ENCODE results near the gene TMED5.

The TMED5 gene

DNA sequence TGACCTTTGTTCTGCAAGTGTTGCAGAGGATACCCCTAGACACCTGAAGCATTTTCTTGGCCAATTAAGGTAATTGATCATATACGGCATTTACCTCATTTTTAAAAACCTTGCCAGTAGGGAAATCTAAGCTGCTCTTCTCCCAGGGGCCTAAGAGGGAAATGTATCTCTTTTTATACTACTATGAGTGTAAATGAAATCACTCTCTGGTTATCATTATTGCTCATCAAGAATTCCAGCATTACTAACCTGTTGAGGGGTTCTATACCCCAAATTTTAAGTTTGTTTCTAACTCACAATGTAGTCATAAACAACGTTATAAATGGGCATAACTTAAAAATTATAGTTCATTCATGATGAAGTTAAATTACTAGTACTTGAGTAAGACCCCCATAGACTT lies 27.4 kb downstream of the TMED5 start:
- TF ChIP-seq, protein P1, sequence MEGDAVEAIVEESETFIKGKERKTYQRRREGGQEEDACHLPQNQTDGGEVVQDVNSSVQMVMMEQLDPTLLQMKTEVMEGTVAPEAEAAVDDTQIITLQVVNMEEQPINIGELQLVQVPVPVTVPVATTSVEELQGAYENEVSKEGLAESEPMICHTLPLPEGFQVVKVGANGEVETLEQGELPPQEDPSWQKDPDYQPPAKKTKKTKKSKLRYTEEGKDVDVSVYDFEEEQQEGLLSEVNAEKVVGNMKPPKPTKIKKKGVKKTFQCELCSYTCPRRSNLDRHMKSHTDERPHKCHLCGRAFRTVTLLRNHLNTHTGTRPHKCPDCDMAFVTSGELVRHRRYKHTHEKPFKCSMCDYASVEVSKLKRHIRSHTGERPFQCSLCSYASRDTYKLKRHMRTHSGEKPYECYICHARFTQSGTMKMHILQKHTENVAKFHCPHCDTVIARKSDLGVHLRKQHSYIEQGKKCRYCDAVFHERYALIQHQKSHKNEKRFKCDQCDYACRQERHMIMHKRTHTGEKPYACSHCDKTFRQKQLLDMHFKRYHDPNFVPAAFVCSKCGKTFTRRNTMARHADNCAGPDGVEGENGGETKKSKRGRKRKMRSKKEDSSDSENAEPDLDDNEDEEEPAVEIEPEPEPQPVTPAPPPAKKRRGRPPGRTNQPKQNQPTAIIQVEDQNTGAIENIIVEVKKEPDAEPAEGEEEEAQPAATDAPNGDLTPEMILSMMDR (IDR thresholded peaks at IDR 0.05; ENCODE audit: low read depth, low read length) = no peak
- DNase-seq (ENCODE audit: extremely low read depth, low read depth) = no peak

DNA sequence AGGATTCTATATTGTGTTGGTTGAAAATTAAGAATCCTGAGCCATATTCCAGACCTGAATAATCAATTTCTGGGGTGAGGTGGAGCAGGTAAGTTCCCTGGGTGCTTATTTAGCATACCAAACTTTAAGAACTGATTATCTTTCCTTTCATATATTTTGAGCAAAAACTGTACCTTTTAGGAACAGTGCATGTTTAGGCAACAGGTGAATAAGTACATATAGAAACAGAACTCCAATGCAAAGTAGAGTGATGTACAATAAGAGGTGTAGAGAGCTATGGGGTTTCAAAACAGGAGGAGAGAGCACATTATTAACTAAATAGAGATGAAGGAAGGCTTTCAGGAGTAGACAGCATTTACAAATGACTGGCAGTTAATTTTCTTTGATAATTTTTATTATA lies 28.7 kb downstream of the TMED5 start:
- no peak for DNase-seq (ENCODE audit: extremely low read depth, low read depth)
- TF ChIP-seq, protein P1 (IDR thresholded peaks at IDR 0.05; ENCODE audit: low read depth, low read length) = no peak

DNA sequence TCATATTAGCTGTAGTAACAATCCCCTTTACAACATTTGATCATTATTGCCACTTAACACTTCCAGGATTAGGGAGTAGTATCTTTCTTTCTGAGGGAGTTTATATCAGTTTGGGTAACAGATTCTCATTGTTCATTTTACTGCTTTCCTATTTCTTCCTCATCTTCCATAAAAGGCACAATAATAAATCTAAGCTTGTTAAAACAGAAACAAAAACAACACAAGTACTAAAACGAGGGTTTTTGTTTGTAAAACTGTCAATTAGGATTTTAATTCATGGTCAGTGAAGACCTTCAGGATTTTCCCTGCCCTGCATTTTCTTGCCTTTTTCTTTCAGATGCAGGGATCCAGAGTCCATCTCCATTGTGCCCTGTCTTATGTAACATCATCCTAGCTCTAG lies 29.5 kb downstream of the TMED5 start:
- TF ChIP-seq, protein P1 (IDR thresholded peaks at IDR 0.05; ENCODE audit: low read depth, low read length) = no peak
- DNase-seq (ENCODE audit: extremely low read depth, low read depth) = no peak

DNA sequence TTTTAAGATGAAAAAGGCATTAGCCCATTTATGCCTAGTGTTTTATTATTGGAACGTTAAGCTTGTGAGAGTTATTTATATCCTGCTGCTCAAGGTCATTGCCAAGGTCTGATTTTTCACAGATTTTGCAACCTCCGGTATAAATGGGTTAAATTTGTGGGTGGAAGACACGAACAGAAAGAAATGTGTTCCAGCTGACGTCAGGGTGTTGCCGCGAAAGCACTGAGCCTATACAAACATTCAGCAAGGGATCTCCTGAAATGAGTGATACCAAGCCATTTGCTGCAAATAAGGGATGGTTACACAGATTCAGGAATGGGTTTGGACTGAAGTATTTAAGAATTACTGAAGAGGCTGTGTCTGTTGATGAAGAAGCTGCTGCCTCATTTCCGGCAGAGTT lies 32.2 kb downstream of the TMED5 start:
- peak; percentile 0 for DNase-seq (ENCODE audit: extremely low read depth, low read depth)
- TF ChIP-seq, protein P1 (IDR thresholded peaks at IDR 0.05; ENCODE audit: low read depth, low read length) = no peak

DNA sequence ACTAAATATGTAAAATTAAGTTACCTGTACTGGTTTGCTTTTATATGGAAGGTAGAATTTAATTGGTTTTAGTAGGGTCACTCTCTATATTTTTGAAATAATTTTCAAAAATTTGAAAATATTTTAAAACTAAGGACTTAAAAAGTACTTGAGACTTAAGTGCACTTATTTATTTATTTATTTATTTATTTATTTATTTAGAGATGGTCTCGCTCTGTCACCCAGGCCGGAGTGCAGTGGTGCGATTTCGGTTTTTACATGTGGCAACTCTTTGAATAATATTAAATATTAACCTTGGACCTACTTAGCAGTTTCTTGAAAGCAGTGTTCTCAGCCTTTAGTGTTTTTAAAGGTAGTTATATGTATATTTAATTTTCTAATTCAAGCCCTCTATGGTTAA lies 36.4 kb downstream of the TMED5 start:
- no peak for DNase-seq (ENCODE audit: extremely low read depth, low read depth)
- TF ChIP-seq, protein P1 (IDR thresholded peaks at IDR 0.05; ENCODE audit: low read depth, low read length) = no peak

DNA sequence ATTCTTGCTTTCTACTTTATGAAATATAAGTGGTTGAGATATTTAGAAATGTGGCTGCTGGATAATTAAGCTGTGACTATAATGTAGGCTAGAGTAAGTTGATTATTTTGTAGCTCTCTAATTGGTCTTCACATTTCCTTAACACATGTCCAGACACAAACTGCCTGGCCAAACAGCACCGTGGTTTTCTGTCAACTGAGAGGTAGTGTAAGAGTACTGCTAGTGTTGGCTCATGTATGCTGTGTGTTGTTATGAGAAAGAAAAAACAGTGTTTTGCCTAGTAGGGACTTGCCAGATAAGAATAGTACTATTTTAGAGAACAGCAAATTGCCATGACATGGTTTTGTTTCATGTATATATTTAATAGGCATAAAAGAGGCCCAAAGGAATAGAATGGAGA lies 37.1 kb downstream of the TMED5 start:
- DNase-seq (ENCODE audit: extremely low read depth, low read depth) = no peak
- TF ChIP-seq, protein P1 (IDR thresholded peaks at IDR 0.05; ENCODE audit: low read depth, low read length) = no peak

DNA sequence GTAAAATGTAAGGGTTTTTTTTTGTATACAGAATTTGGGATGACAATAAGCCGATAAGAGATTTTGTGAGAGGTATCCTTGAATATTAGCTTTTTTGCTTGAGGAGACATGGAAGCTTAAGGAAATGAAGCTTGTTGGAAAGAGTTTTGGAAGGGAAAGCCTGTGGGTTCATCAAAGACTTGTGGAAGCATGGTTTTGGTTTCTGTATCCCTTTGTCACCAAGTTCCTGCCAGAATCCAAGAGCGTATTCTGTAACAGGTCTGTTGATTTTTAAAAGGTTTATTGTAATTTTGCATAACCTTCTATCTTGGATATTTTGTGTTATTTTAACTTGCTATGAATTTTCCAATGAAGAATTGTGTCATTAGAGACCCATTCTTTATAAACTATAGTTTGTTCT lies 38.1 kb downstream of the TMED5 start:
- no peak for DNase-seq (ENCODE audit: extremely low read depth, low read depth)
- TF ChIP-seq, protein P1 (IDR thresholded peaks at IDR 0.05; ENCODE audit: low read depth, low read length) = no peak

Measured in AG09319 (cell line).